BLaER1 (cell line): Measurements from ENCODE around the gene PEAK3.

ENCODE experiments used
- H3K27ac ChIP-seq: shearing (Covaris generic); formaldehyde crosslinking; 2 replicates; pipeline ENCODE4 v1.8.1; 2022
- H3K27me3 ChIP-seq: shearing (Covaris generic); formaldehyde crosslinking; 2 replicates; pipeline ENCODE4 v1.8.1; 2022
- H3K36me3 ChIP-seq: shearing (Covaris generic); formaldehyde crosslinking; 2 replicates; pipeline ENCODE4 v1.8.1; 2022
- H3K4me1 ChIP-seq: shearing (Covaris generic); formaldehyde crosslinking; 2 replicates; pipeline ENCODE4 v1.8.1; 2022
- H3K4me2 ChIP-seq: shearing (Covaris generic); formaldehyde crosslinking; 2 replicates; pipeline ENCODE4 v1.8.1; 2022
- H3K4me3 ChIP-seq: shearing (Covaris generic); formaldehyde crosslinking; 2 replicates; pipeline ENCODE4 v1.8.1; 2022
- H3K9ac ChIP-seq: shearing (Covaris generic); formaldehyde crosslinking; 2 replicates; pipeline ENCODE4 v1.8.1; 2022
- H3K9me3 ChIP-seq: shearing (Covaris generic); formaldehyde crosslinking; 2 replicates; pipeline ENCODE4 v1.8.1; 2022
- H4K20me1 ChIP-seq: shearing (Covaris generic); formaldehyde crosslinking; 2 replicates; pipeline ENCODE4 v1.8.1; 2022
- Cebpa-rat ChIP-seq: shearing (Covaris generic); IDR thresholded peaks from 2 replicates; pipeline ENCODE4 v1.8.1; 2022

The PEAK3 gene

DNA sequence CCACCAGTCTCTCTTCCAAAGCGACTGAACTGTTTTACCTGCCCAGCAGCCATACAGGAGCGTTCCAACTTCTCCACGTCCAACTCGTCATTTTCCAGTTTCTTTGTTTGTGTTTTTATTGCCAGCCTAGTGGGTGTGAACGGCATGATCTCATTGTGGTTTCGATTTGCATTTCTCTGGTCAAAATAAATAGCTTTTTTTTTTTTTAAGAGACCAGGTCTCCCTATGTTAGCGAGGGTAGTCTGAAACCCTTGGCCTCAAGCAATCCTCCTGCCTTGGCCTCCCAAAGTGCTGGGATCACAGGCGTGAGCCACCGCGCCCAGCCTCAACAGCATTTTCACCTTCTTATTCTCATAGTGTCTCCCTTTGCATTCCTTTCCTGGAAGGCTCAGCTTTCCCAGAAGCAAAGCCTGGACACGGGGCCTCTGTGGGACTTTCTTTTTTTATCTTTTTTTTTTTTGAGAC, 21.6 kb downstream of the PEAK3 start:
- H3K27ac ChIP-seq, result peak overlapping the region; percentile 45

DNA sequence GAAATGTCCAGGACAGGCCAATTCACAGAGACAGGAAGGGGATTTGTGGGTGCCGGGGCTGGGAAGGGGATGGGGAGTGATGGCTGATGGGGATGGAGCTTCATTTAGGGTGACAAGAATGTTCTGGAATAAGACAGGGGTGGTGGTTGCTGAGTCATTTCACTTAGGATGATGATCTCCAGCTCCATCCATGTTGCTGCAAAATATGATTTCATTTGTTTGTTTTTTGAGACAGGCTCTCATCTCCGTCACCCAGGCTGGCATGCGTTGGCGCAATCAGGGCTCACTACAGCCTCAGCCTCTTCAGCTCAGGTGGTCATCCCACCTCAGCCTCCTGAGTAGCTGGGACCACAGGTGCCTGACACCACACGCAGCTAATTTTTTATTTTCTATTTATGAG, 22.6 kb downstream of the PEAK3 start:
- peaks cover 98% of the 10 kb centered on the region for H3K4me1 ChIP-seq
- 0 out of 2 replicates have a peak overlapping the region, but pooled peaks have one; percentile 41 for H3K9ac ChIP-seq
- no peaks in the 10 kb centered on the region for H4K20me1 ChIP-seq
- H3K27me3 ChIP-seq, result peaks cover 9% of the 10 kb centered on the region; the same call in 1 of the 2 replicates
- H3K36me3 ChIP-seq, result no peaks in the 10 kb centered on the region
- H3K27ac ChIP-seq, result peak overlapping the region; percentile 45
- no peak overlapping the region for H3K4me3 ChIP-seq
- H3K9me3 ChIP-seq, result no peaks in the 10 kb centered on the region
- no peak for TF ChIP-seq Cebpa-rat
- H3K4me2 ChIP-seq, result peak overlapping the region; percentile 56

More for the DNA sequence above, 21.6 kb downstream of the PEAK3 start:
- Histone ChIP-seq H3K27me3 (no peaks in the 10 kb centered on the region), H4K20me1 (no peaks in the 10 kb centered on the region), H3K9me3 (no peaks in the 10 kb centered on the region), H3K9ac (peak overlapping the region; percentile 41; the same call in 1 of the 2 replicates), H3K4me1 (peaks cover 98% of the 10 kb centered on the region), H3K36me3 (no peaks in the 10 kb centered on the region), H3K4me2 (peak overlapping the region; percentile 56), H3K4me3 (no peak overlapping the region)
- TF ChIP-seq Cebpa-rat, result no peak

DNA sequence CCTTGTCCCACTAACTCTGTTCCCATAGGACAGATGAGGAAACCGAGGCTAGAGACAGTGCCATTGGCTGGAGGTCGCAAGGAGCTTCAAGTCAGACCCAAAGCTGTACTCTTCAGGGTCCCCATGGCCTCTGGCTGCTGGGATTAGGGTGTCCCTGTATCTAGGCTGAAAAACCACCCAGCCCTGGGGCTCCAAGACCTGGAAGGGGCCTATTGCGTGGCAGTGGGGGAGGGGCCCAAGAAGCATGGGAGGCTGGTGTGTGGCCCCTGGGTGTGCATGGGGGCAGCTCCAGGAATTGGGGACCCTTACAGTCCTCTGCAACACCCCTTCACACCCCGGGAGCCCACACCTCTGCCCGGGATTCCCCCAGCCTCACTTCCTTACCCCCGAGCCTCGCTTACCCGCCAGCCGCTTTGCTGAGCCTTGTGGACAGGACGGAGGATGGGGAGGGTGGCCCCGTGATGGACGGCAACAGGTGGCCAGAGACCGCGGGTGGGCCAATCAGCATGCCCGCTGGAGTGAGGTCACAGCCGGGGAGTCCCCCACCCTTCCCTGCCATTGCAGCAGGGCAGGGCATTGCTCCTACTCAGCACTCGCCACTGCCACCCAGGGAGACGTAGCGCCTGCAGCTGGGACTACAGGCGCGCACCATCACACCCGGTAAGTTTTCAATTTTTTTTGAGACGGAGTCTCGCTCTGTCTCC, 25.8 kb downstream of the PEAK3 start, which contains the start of gene JSRP1:
Gene JSRP1 (minus strand): TSS at position 436 of the 704 bp plus-strand sequence. CDS start 1,103 bp downstream, outside the sequence.
- H3K4me3 ChIP-seq, result no peak within 1 kb of the TSS

DNA sequence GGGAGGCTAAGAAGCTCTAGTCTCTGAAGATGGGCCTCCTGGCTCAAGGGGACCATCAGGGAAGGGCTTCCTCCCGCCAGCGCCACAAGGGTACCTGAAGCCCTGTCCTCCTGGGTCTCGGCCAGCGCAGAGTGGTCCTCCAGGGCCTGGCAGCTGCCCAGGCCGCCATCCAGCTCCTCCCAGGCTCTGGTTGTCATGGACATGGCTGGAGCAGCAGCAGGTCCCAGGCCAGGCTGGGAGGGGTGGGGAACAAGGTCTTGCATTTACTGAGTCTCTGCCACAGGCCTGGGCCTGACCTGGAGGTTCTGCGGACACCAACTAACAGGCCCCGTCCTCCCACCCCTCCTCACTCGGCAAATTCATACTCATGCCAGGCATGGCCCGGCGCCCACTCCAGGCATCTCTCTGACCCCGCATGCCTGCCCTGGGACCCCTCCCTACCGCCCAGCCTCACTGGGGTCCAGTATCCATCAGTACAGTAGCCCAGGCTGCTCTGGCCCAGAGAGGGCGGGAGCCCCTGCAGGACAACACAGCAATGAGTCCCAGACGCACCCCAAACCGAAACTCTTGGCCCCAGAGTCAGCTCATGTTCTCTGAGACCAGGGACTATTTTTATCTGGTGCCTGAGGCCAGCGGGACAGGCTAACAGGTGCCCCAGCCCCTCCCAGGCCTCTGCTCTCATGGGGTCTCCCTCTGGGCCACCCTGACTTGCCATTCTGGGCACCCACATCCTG, 26.7 kb downstream of the PEAK3 start:
- TF ChIP-seq Cebpa-rat, result no peak
- peaks cover 96% of the 10 kb centered on the region for H3K4me1 ChIP-seq
- peak overlapping the region; percentile 72 for H3K27ac ChIP-seq
- peak overlapping the region; percentile 40; the same call in 1 of the 2 replicates for H3K9ac ChIP-seq
- H3K4me2 ChIP-seq, result peak overlapping the region; percentile 86
- H3K36me3 ChIP-seq, result peaks cover 4% of the 10 kb centered on the region; the same call in 1 of the 2 replicates
- peaks cover 50% of the 10 kb centered on the region for H3K27me3 ChIP-seq
- H4K20me1 ChIP-seq, result peaks cover 40% of the 10 kb centered on the region
- H3K4me3 ChIP-seq, result no peak overlapping the region
- H3K9me3 ChIP-seq, result no peaks in the 10 kb centered on the region

More for the DNA sequence above, 25.8 kb downstream of the PEAK3 start, which contains the start of gene JSRP1:
- H3K27me3 ChIP-seq, result peaks cover 41% of the 10 kb centered on the region
- TF ChIP-seq Cebpa-rat, result no peak
- H3K27ac ChIP-seq, result peak within 1 kb of the TSS; percentile 80
- peak within 1 kb of the TSS; percentile 86 for H3K4me2 ChIP-seq
- H3K9me3 ChIP-seq, result no peaks in the 10 kb centered on the region
- H3K4me1 ChIP-seq, result peaks cover 99% of the 10 kb centered on the region
- peak within 1 kb of the TSS; percentile 45 for H3K9ac ChIP-seq
- H4K20me1 ChIP-seq, result peaks cover 31% of the 10 kb centered on the region
- peaks cover 4% of the 10 kb centered on the region; the same call in 1 of the 2 replicates for H3K36me3 ChIP-seq

GRCh38 chr19:2254064-2254872, 27.7 kb downstream of the PEAK3 start:
- peak overlapping the region; percentile 60; the same call in 1 of the 2 replicates for H3K4me3 ChIP-seq
- H3K4me1 ChIP-seq, result peaks cover 86% of the 10 kb centered on the region
- H3K4me2 ChIP-seq, result peak overlapping the region; percentile 89
- no peak for TF ChIP-seq Cebpa-rat
- H3K9ac ChIP-seq, result no peak overlapping the region
- peaks cover 50% of the 10 kb centered on the region for H4K20me1 ChIP-seq
- H3K27ac ChIP-seq, result no peak overlapping the region
- peaks cover 9% of the 10 kb centered on the region for H3K36me3 ChIP-seq
- H3K9me3 ChIP-seq, result no peaks in the 10 kb centered on the region
- H3K27me3 ChIP-seq, result peaks cover 60% of the 10 kb centered on the region

DNA sequence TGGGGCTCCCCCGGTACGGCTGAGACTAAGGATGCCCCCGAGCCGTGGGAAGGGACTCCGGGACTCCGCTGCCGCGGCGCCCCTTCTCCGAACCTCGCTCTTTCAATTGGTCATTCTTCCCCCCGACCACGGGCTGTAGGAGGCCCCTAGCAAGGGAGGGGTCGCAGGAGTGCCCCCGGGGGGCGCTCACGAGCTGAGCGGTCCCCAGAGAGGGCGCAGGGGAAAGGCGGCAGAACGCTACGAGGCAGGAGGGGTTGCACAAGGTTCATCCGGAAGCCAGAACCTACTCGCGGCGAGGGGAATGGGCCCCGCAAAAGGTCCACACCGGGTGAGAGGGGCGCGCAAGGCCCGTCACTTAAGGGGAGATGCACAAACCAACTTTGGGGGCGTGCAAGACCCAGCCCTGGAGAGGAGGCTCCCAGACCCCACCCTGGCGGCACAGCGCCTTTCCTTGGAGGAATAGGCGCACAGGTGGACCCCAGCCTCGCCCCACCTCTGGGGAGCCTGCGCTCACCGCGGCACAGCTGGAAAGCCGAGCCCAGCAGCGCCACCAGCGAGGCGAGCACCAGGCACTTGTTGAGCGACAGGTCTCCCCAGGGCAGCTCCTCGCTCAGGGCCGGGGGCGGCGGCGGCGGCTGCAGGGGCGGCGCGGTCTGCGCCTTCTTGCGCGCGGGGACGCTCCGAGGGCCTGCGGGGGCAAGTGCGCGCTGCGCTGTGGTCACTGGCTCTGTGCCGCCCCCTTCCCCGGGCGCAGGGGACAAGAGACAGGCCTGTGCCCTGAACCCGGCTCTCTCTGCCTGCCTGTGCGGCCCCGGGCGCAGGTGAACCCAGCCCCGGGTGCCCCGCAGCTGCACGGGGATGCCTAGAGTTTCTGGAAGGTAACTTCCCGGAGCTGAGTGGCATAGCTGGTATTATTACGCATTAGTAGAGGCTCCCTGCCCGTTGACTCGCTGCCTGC, 28.6 kb downstream of the PEAK3 start:
- Histone ChIP-seq H3K4me3 (peak overlapping the region; percentile 60), H3K4me2 (peak overlapping the region; percentile 89)

GRCh38 chr19:2252797-2253105, 29.2 kb downstream of the PEAK3 start:
- peak overlapping the region; percentile 89 for H3K4me2 ChIP-seq
- H4K20me1 ChIP-seq, result peaks cover 65% of the 10 kb centered on the region
- H3K27me3 ChIP-seq, result peaks cover 67% of the 10 kb centered on the region
- peak overlapping the region; percentile 60 for H3K4me3 ChIP-seq
- no peak for TF ChIP-seq Cebpa-rat
- H3K9me3 ChIP-seq, result no peaks in the 10 kb centered on the region
- peaks cover 71% of the 10 kb centered on the region for H3K4me1 ChIP-seq
- no peak overlapping the region for H3K27ac ChIP-seq
- H3K9ac ChIP-seq, result 0 out of 2 replicates have a peak overlapping the region, but pooled peaks have one; percentile 30
- peaks cover 23% of the 10 kb centered on the region for H3K36me3 ChIP-seq

More for the DNA sequence above, 28.6 kb downstream of the PEAK3 start:
- H3K27me3 ChIP-seq, result peaks cover 67% of the 10 kb centered on the region
- no peak for TF ChIP-seq Cebpa-rat
- H4K20me1 ChIP-seq, result peaks cover 59% of the 10 kb centered on the region
- H3K9ac ChIP-seq, result peak overlapping the region; percentile 30; the same call in 1 of the 2 replicates
- H3K4me1 ChIP-seq, result peaks cover 77% of the 10 kb centered on the region
- no peaks in the 10 kb centered on the region for H3K9me3 ChIP-seq
- peaks cover 18% of the 10 kb centered on the region for H3K36me3 ChIP-seq
- H3K27ac ChIP-seq, result no peak overlapping the region

GRCh38 chr19:2252055-2252796, 29.7 kb downstream of the PEAK3 start:
- no peak for TF ChIP-seq Cebpa-rat
- H3K4me2 ChIP-seq, result peak overlapping the region; percentile 89

More at GRCh38 chr19:2252055-2252796, 29.7 kb downstream of the PEAK3 start:
- Histone ChIP-seq H3K27me3 (peaks cover 67% of the 10 kb centered on the region), H3K4me3 (peak overlapping the region; percentile 60), H3K36me3 (peaks cover 29% of the 10 kb centered on the region), H3K9me3 (no peaks in the 10 kb centered on the region), H3K9ac (0 out of 2 replicates have a peak overlapping the region, but pooled peaks have one; percentile 30), H3K27ac (no peak overlapping the region), H4K20me1 (peaks cover 70% of the 10 kb centered on the region), H3K4me1 (peaks cover 66% of the 10 kb centered on the region)
